Mucosa of rectum (tissue), 2 donors: Measurements from ENCODE around the gene PRTN3.
A peak's percentile ranks its signal among the peaks of the same experiment; 100 is the strongest.
"Not testable (repeated sequence)": the region's sequence is repeated elsewhere in the genome, so short reads cannot be mapped to it uniquely, and the experiment has no call there.

Source experiments
- H3K27ac ChIP-seq, 2 donors: one replicate each; pipeline ENCODE4 v1.7.0; 2013; ENCODE audit warnings: inconsistent platforms in 2 of 2, low read depth in 2 of 2, low read length in 2 of 2
- H3K27me3 ChIP-seq, 2 donors: one replicate each; pipeline ENCODE4 v1.7.0; 2013; ENCODE audit warnings: low read length in 2 of 2; ENCODE audit not compliant: control insufficient read depth in 2 of 2, insufficient read depth in 2 of 2
- H3K36me3 ChIP-seq, 2 donors: one replicate each; pipeline ENCODE4 v1.7.0; 2013; ENCODE audit warnings: low read length in 2 of 2; ENCODE audit not compliant: control insufficient read depth in 2 of 2, insufficient read depth in 2 of 2
- H3K4me1 ChIP-seq, 2 donors: one replicate each; pipeline ENCODE4 v1.7.0; 2013; ENCODE audit warnings: low read length in 2 of 2, mild to moderate bottlenecking in 1 of 2; ENCODE audit not compliant: control insufficient read depth in 2 of 2, insufficient read depth in 2 of 2
- H3K4me3 ChIP-seq, 2 donors: one replicate each; pipeline ENCODE4 v1.7.0; 2013; ENCODE audit warnings: low read length in 2 of 2
- H3K9ac ChIP-seq, 2 donors: one replicate each; pipeline ENCODE4 v1.7.0; 2013; ENCODE audit warnings: low read length in 2 of 2, low read depth in 1 of 2, mild to moderate bottlenecking in 1 of 2
- H3K9me3 ChIP-seq, 2 donors: one replicate each; pipeline ENCODE4 v1.7.0; 2013; ENCODE audit warnings: low read length in 2 of 2; ENCODE audit not compliant: control insufficient read depth in 2 of 2
- donor health status: healthy.
- donor health status: Normal muscosa, but diverticular disease.

PRTN3 gene

DNA sequence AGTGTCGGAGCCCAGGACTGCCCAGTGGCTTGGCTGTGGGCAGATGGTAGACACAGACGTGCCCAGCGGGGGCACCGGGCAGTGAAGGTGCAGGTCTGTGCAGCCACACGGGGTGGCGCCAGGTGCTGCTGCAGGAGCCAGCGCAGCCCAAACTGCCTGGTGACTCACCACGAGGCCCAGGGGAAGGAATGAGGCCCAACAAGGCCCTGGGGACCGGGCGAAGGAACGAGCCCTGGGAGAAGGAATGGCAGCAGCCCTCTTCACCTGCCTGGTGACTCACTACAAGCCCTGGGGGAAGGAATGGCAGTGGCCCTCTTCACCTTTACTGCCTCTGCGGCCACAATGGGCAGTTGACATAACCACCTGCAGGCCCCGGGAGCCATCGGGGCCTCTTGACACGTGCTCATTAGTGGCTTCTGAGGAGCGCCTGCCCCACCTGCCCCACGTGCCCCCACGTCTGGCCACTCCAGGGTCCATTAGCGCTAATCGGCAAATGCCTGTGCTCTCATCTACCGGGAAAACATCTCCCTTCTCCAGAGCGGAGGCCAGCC is 42.9 kb downstream of the PRTN3 start:
- Histone ChIP-seq H3K4me1 (peaks cover 0 to 2% of the 10 kb centered on the region in 2 donors), H3K27ac (no peak overlapping the region), H3K4me3 (no peak overlapping the region), H3K27me3 (no peaks in the 10 kb centered on the region), H3K9ac (no peak overlapping the region), H3K36me3 (peaks cover 39 to 57% of the 10 kb centered on the region in 2 donors), H3K9me3 (no peaks in the 10 kb centered on the region)

DNA sequence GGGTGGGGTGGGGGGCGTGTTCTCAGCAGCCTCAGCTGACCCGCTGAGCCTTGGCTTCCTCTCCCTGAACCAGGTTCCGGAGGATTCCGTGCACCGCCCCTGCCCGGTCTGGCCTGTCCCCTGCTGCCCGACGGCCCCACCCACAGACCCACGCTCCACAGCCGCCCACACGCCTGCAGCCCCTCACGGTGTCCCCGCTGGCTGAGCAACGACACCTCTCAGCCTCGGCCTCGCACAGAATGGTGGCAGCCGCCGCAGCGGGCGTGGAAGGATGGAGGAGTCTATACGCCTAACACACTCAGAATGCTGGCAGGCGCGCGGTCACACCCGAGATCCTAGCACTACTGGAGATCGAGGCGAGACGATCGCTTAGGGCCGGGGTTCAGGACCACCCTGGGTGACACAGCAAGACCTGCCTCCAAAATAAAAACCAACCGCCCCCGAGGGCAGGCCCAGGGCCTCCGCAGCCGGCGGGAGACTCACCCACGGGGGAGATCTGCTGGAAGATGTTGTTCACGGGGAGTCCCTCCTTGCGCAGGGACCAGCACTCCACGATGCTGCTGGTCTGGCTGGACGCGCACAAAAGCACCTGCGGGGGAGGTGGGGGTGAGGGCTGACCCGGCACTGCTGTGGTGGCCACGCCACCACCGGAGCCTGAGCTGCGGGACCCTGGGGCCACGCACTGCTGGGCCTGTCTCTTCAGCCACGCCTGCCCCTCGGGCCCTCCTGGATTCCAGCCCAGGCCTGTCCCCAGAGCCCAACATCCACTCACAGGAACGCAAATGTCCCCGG is 43.8 kb downstream of the PRTN3 start:
- H3K27me3 ChIP-seq, result no peaks in the 10 kb centered on the region
- peaks cover 0 to 3% of the 10 kb centered on the region in 2 donors for H3K4me1 ChIP-seq
- no peak overlapping the region for H3K27ac ChIP-seq
- H3K4me3 ChIP-seq, result no peak overlapping the region
- H3K9me3 ChIP-seq, result no peaks in the 10 kb centered on the region
- peaks cover 41 to 60% of the 10 kb centered on the region in 2 donors for H3K36me3 ChIP-seq
- no peak overlapping the region for H3K9ac ChIP-seq

DNA sequence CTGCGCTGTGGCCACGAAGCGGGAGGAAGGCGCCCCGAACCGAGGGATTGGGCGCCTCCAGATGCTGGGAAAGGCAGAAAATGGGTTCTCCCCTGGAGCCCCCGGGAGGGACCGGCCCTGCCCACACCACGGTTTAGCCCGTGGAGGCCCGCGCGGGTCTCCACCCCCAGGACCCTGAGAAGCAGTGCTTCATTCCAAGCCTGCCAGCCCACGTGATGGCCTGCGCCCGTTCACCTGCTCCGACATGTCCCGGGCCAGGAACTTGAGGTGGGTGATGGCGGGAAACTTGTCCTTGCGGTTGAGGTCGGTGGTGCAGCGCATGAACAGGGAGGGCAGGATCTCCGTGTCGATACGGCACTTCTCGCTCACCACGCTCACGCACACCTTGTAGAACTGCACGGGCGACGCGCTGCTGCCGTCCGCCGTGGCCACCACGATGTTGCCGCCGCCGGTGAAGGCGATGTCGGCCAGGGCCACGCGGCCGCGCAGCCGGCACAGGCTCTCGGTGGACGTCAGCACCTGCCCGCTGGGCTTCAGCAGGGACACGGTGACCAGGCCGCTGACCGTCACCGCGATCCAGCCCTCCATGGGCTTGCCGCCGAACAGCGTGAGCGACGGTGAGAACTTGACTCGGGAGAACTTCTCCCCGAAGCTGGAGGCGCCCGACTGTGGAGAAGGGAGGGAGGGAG is 44.9 kb downstream of the PRTN3 start:
- Histone ChIP-seq H3K36me3 (peaks cover 51 to 66% of the 10 kb centered on the region in 2 donors), H3K4me3 (no peak overlapping the region), H3K9me3 (no peaks in the 10 kb centered on the region), H3K4me1 (peaks cover 0 to 3% of the 10 kb centered on the region in 2 donors), H3K27me3 (no peaks in the 10 kb centered on the region), H3K27ac (no peak overlapping the region), H3K9ac (no peak overlapping the region)

DNA sequence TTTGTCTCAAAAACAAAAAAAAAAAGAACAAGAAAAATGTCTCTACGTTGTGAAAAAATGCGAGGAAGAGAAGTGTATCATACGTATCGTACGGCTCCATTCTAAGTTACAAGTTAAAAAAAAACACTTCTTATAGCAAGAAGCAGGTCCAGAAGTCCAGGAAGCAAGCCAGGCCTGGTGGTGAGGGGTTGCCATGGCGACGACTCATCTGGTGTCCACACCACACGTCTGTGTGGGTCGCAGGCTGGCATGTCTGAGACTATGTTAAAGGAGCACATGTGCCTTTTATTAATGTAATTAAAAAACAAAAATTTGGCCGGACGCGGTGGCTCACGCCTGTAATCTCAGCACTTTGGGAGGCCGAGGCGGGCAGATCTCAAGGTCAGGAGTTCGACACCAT is 46.3 kb downstream of the PRTN3 start:
- Histone ChIP-seq H3K27ac (no peak overlapping the region), H3K4me3 (no peak overlapping the region), H3K9ac (no peak overlapping the region), H3K27me3 (no peaks in the 10 kb centered on the region), H3K9me3 (no peaks in the 10 kb centered on the region), H3K4me1 (peaks cover 7 to 12% of the 10 kb centered on the region in 2 donors), H3K36me3 (peaks cover 39 to 53% of the 10 kb centered on the region in 2 donors)

DNA sequence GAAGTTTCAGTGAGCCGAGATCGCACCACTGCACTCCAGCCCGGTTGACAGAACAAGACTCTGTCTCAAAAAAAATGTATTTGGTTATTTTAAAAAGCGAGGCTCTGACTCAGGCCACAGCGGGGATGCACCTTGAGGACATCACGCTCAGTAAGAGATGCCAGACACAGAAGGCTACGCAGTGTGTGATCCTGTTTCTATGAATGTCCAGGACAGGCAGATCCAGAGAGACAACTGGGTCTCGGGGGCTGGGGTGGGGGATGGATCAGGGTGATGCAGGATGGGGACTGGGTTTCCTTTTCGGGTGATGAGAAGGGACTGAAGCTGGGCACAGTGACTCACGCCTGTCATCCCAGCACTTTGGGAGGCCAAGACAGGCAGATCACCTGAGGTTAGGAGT is 46.8 kb downstream of the PRTN3 start:
- H3K36me3 ChIP-seq, result peaks cover 37 to 48% of the 10 kb centered on the region in 2 donors
- no peak overlapping the region for H3K27ac ChIP-seq
- H3K27me3 ChIP-seq, result no peaks in the 10 kb centered on the region
- H3K4me1 ChIP-seq, result peaks cover 8 to 14% of the 10 kb centered on the region in 2 donors
- no peak overlapping the region for H3K4me3 ChIP-seq
- no peaks in the 10 kb centered on the region for H3K9me3 ChIP-seq
- H3K9ac ChIP-seq, result no peak overlapping the region

DNA sequence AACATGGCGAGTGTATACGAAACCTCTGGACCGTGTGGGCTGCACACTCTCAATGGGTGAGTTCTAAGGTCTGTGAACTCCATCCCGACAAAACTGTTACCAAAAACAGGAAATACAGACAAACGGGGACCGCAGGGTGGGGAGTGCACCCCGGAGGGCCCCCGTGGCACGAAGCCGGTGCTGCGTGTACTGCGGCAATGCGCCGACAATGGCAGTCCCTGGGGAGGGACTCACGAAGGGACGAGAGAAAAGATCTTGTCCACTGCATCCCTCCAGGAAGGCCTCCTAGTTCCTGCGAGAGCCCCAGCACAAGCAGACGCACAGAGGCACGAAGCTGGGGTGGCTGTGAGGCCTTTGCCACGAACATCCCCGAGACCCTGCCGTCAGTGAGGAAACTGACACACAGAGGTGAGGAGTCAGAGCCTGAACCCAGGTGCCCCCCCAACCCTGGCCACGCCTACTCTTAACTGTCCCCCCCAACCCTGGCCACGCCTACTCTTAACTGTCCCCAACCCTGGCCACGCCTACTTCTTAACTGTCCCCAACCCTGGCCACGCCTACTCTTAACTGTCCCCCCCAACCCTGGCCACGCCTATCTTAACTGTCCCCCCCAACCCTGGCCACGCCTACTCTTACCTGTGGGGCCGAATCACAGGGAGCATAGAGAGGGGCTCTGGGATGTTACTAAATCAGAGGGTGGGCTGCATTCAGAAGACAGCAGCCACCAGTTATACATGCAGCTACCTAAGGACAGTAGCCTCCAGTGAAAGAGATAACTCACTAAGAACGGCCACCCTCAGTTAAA is 48.0 kb downstream of the PRTN3 start:
- no peak overlapping the region for H3K9ac ChIP-seq
- peak overlapping the region in 1 of 2 donors; percentile 63 for H3K27ac ChIP-seq
- H3K27me3 ChIP-seq, result no peaks in the 10 kb centered on the region
- no peaks in the 10 kb centered on the region for H3K9me3 ChIP-seq
- H3K4me3 ChIP-seq, result no peak overlapping the region
- peaks cover 32 to 39% of the 10 kb centered on the region in 2 donors for H3K36me3 ChIP-seq
- peaks cover 8 to 14% of the 10 kb centered on the region in 2 donors for H3K4me1 ChIP-seq

DNA sequence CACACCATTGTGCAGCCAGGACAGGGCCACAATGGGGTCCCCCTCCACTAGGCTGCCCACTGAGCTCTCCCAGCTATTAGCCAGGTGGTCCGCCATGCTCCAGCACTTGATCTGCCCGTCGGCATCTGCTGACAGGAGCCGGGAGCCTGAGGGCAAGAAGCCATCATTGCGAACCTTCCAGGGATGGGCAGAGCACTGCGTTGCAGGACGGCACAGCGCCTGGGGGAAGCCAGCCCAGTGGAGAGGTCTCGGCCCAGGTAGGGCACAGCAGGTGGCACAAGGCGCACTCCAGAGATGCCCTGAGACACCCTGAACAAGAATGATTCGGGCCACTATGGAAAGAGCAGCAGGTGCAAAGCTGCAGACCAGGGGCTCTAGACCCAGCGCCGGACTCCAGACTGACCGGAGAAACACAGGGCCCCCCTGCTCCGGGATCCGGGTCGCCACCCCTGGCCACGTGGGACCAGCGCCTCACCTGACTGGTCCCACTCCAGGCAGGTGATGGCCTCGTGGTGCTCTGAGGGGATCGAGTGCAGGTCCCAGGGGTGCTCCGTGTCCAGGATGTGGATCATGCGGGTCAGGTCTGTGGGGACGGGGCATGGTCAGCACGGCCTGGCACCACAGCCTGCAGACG is 49.0 kb downstream of the PRTN3 start:
- H3K27me3 ChIP-seq, result no peaks in the 10 kb centered on the region
- H3K4me1 ChIP-seq, result peaks cover 8 to 14% of the 10 kb centered on the region in 2 donors
- H3K9ac ChIP-seq, result no peak overlapping the region
- peaks cover 32 to 37% of the 10 kb centered on the region in 2 donors for H3K36me3 ChIP-seq
- no peak overlapping the region for H3K27ac ChIP-seq
- H3K4me3 ChIP-seq, result no peak overlapping the region
- H3K9me3 ChIP-seq, result no peaks in the 10 kb centered on the region

DNA sequence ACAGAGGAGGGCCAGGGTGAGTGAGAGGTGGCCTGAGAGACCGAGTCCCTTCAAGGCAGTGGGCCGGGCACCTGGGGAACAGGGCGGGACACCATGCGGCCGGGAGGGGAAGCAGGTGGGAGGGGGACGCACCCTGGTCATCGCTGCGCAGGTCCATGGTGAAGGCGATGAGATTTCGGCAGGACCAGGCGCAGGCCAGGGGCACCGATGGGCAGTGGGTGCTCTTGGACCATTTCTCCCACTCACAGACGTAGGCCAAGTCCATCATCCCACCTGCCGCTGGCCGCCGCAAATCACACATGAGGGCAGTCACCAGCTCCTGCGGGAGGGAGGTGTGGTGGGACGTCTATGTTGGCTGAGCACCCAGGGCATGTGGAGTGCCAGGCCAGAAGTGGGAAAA is 50.0 kb downstream of the PRTN3 start:
- Histone ChIP-seq H3K4me3 (no peak overlapping the region), H3K36me3 (peaks cover 27 to 29% of the 10 kb centered on the region in 2 donors), H3K4me1 (peaks cover 8 to 14% of the 10 kb centered on the region in 2 donors), H3K27me3 (no peaks in the 10 kb centered on the region), H3K9ac (peak overlapping the region in 1 of 2 donors; percentile 3), H3K27ac (peak overlapping the region; percentile 9 to 20), H3K9me3 (no peaks in the 10 kb centered on the region)

DNA sequence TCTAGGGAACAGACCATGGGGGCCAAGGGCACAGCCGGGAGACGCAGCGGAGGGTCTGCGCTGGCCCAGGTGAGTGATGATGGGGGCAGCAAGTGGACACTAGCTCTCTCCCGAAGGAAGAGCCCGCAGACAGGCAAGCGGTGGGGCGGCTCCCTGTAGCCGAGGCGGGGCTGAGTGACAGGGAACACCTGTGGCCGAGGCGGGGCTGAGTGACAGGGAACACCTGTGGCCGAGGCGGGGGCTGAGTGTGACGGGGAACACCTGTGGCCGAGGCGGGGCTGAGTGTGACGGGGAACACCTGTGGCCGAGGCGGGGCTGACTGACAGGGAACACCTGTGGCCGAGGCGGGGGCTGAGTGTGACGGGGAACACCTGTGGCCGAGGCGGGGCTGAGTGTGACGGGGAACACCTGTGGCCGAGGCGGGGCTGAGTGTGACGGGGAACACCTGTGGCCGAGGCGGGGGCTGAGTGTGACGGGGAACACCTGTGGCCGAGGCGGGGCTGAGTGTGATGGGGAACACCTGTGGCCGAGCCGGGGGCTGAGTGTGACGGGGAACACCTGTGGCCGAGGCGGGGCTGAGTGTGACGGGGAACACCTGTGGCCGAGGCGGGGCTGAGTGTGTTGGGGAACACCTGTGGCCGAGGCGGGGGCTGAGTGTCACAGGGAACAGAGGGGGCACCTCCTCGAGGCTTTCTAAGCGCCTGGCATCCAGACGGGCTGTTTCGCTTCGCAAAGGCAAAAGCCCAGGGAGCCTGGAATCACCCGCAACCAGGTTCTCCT is 50.8 kb downstream of the PRTN3 start:
- H3K27me3 ChIP-seq, H3K9me3 ChIP-seq: not testable (repeated sequence)
- H3K4me1 ChIP-seq, result peaks cover 8 to 14% of the 10 kb centered on the region in 2 donors
- peaks cover 20 to 22% of the 10 kb centered on the region in 2 donors for H3K36me3 ChIP-seq
- H3K4me3 ChIP-seq, result peak overlapping the region; percentile 72 to 82
- peak overlapping the region; percentile 68 to 80 for H3K9ac ChIP-seq
- H3K27ac ChIP-seq, result peak overlapping the region; percentile 92 to 95
